Colonic mucosa (tissue), 4 donors: ENCODE data around the gene MTCL1. TPM values are rescaled to one million over a fixed set of nuclear protein-coding genes. Genes with fewer than 3 reads are reported as not detected.

ENCODE experiments used
- DNase-seq: peaks from one replicate; pipeline ENCODE4 v3.0.0-alpha.2; 2020
- H3K27ac ChIP-seq: fragments of 200-600 bp; one replicate; pipeline ENCODE4 v1.8.0; 2021
- H3K27me3 ChIP-seq: fragments of 200-600 bp; one replicate; pipeline ENCODE4 v1.8.0; 2021
- H3K36me3 ChIP-seq: fragments of 200-600 bp; one replicate; pipeline ENCODE4 v1.8.0; 2021
- H3K4me1 ChIP-seq: fragments of 200-600 bp; one replicate; pipeline ENCODE4 v1.8.0; 2021; ENCODE audit warnings: mild to moderate bottlenecking
- H3K4me3 ChIP-seq: fragments of 200-600 bp; one replicate; pipeline ENCODE4 v1.8.0; 2021
- H3K9ac ChIP-seq, 2 donors: one replicate each; pipeline ENCODE4 v1.7.0; 2013; ENCODE audit warnings: control low read depth in 2 of 2, low read depth in 2 of 2, low read length in 2 of 2
- H3K9me3 ChIP-seq: fragments of 200-600 bp; one replicate; pipeline ENCODE4 v1.8.0; 2021
- CTCF ChIP-seq: fragments of 200-600 bp; IDR thresholded peaks from one replicate; pipeline ENCODE4 v1.8.0; 2022; ENCODE audit warnings: antibody characterized with exemption, mild to moderate bottlenecking
- intact Hi-C: fragments of 100-400 bp; cut with DNase I; formaldehyde crosslinking; loops from one replicate; pipeline ENCODE4 v1.14.1; 2022
- total RNA-seq, 2 donors: library from RNA; stranded (reverse); fragmentation: NEBNext Ultra II Directional in 1 of 2; extraction: Animal tissue kit (Norgen Biotek cat#: 25700) in 1 of 2; gene quantifications; one replicate each; pipeline ENCODE4 v1.2.1, GENCODE V29; 2021
- donor health status: healthy.
- donor health status: DM: no; HTN: no; CAD: no.
- donor health status: DM: no; HTN: no; CAD: no.

The MTCL1 gene
- total RNA-seq, 2 donors from 2014 or later = 2.3 to 20.8 TPM

- no peaks in the 10 kb centered on the region for H3K9me3 ChIP-seq
- intact Hi-C loops = no loop called here
- TF ChIP-seq CTCF = no peak
- H3K4me1 ChIP-seq = no peaks in the 10 kb centered on the region
- no peaks in the 10 kb centered on the region for H3K36me3 ChIP-seq
- H3K4me3 ChIP-seq = no peak overlapping the region
- H3K27me3 ChIP-seq = no peaks in the 10 kb centered on the region
- H3K9ac ChIP-seq = no peak overlapping the region
- H3K27ac ChIP-seq = no peak overlapping the region
- no peak for DNase-seq
Measured at GRCh38 chr18:8668381-8668780, 37.0 kb upstream of the MTCL1 start.

GRCh38 chr18:8669571-8669970 is 35.8 kb upstream of the MTCL1 start:
- H3K27me3 ChIP-seq = no peaks in the 10 kb centered on the region
- H3K27ac ChIP-seq = no peak overlapping the region
- H3K36me3 ChIP-seq = no peaks in the 10 kb centered on the region
- intact Hi-C loops = no loop called here
- H3K4me3 ChIP-seq = no peak overlapping the region
- no peak for TF ChIP-seq CTCF
- H3K9me3 ChIP-seq = no peaks in the 10 kb centered on the region
- no peaks in the 10 kb centered on the region for H3K4me1 ChIP-seq
- no peak overlapping the region for H3K9ac ChIP-seq
- DNase-seq = no peak

- TF ChIP-seq CTCF = no peak
- Histone ChIP-seq H3K9ac (no peak overlapping the region), H3K9me3 (no peaks in the 10 kb centered on the region), H3K4me1 (no peaks in the 10 kb centered on the region), H3K4me3 (no peak overlapping the region), H3K27ac (no peak overlapping the region), H3K36me3 (no peaks in the 10 kb centered on the region), H3K27me3 (no peaks in the 10 kb centered on the region)
- intact Hi-C loops = no loop called here
- DNase-seq = no peak
Measured at GRCh38 chr18:8673256-8674209, 31.8 kb upstream of the MTCL1 start.

- Histone ChIP-seq H3K27ac (no peak overlapping the region), H3K27me3 (no peaks in the 10 kb centered on the region), H3K36me3 (no peaks in the 10 kb centered on the region), H3K4me3 (no peak overlapping the region), H3K9me3 (no peaks in the 10 kb centered on the region), H3K9ac (no peak overlapping the region), H3K4me1 (no peaks in the 10 kb centered on the region)
- intact Hi-C loops = no loop called here
- TF ChIP-seq CTCF = no peak
- DNase-seq = peak; percentile 3
Measured at GRCh38 chr18:8675057-8675456, 30.3 kb upstream of the MTCL1 start.

GRCh38 chr18:8681196-8681595 is 24.2 kb upstream of the MTCL1 start:
- H3K27me3 ChIP-seq = no peaks in the 10 kb centered on the region
- DNase-seq = peak; percentile 12
- H3K4me3 ChIP-seq = no peak overlapping the region
- H3K9ac ChIP-seq = no peak overlapping the region
- no peaks in the 10 kb centered on the region for H3K36me3 ChIP-seq
- no peak overlapping the region for H3K27ac ChIP-seq
- intact Hi-C loops = no loop called here
- no peaks in the 10 kb centered on the region for H3K4me1 ChIP-seq
- no peaks in the 10 kb centered on the region for H3K9me3 ChIP-seq
- TF ChIP-seq CTCF = no peak
